ENCODE measurements around the gene KATNAL2.

KATNAL2 gene, protein sequence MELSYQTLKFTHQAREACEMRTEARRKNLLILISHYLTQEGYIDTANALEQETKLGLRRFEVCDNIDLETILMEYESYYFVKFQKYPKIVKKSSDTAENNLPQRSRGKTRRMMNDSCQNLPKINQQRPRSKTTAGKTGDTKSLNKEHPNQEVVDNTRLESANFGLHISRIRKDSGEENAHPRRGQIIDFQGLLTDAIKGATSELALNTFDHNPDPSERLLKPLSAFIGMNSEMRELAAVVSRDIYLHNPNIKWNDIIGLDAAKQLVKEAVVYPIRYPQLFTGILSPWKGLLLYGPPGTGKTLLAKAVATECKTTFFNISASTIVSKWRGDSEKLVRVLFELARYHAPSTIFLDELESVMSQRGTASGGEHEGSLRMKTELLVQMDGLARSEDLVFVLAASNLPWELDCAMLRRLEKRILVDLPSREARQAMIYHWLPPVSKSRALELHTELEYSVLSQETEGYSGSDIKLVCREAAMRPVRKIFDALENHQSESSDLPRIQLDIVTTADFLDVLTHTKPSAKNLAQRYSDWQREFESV

DNA sequence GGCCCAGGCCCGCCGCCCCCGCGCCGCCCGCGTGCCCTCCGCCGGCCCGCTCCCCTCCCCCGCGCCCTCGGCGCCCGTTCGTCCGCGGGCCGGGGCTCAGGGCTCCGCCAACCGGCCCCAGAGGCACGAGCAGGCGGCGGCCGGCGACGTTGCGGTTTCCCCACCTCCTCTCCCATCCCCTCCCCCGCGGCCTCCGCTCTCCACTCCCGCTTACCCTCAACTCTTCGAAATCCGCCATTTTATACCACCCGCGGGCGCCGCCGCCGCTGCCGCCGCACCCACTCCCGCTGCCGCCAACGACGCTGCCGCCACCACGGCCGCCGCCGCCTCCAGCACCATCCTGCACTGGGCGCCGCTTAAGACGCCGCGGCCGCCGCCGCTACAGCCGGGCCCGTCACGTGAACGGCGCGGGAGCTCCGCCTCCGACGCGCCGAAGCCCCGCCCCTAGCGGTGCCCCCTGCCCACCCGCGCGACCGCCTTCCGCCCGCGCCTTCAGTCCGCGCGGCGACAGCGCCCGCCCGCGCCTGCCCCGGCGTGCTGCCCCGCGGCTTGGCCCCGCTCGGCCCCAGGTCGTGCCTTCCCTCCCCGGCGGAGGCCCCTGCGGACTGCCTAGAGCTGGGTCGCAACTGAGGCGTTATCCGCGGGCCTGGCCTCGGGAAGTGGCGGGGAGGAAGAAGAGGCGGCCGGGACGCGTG is at the start of gene KATNAL2, which contains the start of gene PIAS2:
KATNAL2 (plus strand) TSS at position 495 of the 695 bp plus-strand sequence. CDS start 29,271 bp downstream, outside the sequence.
PIAS2 (minus strand) TSS at position 400 of the 695 bp plus-strand sequence; CDS start at position 238, 162 bp downstream.
- in situ Hi-C loops (cut with MboI; ENCODE audit: low sequenced_read_pairs) = no loop called here

GRCh38 chr18:46868169-46868921 is 49.1 kb upstream of the KATNAL2 start:
- in situ Hi-C loops (cut with MboI; ENCODE audit: low sequenced_read_pairs) = no loop called here

GRCh38 chr18:46877329-46877987 is 39.9 kb upstream of the KATNAL2 start:
- in situ Hi-C loops (cut with MboI; ENCODE audit: low sequenced_read_pairs) = no loop called here

- in situ Hi-C loops (cut with MboI; ENCODE audit: low sequenced_read_pairs) = no loop called here
Measured at GRCh38 chr18:46883180-46883579, 34.2 kb upstream of the KATNAL2 start.

DNA sequence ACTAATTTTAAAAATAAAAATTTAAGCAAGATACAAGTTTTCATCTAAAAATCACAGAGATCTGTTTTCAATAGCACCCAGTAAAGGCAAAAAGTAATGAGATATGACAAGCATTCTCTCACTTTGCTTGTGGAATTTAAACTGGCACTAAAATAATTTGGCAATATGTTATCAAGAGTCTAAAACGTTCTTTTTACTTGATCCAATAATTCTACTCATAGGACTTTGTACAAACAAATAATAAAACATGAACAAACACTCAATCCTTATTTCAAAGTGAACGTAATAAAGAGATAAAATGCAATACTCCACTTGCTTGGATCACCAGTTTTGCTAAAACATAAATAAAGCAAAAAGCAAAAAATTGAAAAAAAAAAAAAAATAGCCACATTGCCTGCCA is 30.5 kb upstream of the KATNAL2 start:
- in situ Hi-C loops (cut with MboI; ENCODE audit: low sequenced_read_pairs) = no loop called here

DNA sequence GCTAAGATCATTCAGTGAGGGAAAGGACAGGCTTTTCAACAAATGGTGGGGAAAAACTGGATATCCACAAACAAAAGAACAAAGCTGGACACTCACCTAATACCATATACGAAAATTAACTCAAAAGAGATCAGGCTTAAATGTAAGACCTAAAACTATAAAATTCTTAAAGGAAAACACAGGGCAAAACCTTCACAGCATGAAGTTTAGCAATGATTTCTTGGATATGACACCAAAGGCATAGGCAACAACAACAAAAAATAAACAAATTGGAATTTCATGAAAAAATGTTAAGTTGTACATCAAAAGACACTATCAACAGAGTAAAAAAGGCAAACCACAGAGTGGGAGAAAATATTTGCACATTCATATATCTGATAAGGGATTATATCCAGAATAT is 28.4 kb upstream of the KATNAL2 start:
- in situ Hi-C loops (cut with MboI; ENCODE audit: low sequenced_read_pairs) = no loop called here

DNA sequence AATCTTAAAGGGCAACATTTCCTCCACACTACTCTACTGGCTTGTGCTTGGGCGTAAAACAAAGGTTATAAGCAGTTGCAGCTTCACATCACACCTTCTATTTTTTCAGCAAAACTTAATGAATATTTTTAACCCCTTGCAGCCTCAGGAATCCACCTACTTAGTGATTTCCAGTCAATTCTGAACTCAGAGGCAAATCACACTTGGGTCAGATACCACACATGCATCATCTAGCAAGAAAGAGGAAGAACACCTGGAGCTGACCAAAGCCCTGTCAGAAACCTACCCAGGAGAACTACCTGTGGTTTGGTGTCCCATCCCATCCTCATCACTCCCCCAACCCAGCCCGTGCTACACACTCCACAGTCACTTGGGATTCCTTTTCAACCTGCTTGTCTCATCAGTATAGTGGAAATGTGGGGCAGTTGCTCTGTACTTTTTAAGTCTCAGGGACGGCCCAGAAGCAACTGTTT is 25.6 kb upstream of the KATNAL2 start:
- in situ Hi-C loops (cut with MboI; ENCODE audit: low sequenced_read_pairs) = no loop called here

DNA sequence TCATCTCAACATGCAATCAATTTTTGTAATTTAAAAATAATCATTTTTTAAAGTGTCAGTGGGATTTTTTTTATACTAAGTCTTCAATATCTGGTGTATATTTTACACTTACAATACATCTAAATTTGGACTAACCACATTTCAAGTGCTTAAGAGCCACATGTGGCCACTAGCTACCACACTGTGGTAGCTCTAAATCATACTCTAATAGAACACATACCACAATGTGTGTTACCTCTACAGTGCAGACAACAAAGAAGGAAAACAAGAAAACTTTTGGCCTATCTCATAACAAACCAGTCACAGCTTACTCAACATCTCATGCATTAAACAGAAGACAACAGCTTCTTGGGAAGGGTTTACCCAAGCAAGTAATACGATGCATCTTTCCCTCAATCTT is 24.6 kb upstream of the KATNAL2 start:
- in situ Hi-C loops (cut with MboI; ENCODE audit: low sequenced_read_pairs) = no loop called here

- in situ Hi-C loops (cut with MboI; ENCODE audit: low sequenced_read_pairs) = no loop called here
Measured at GRCh38 chr18:46893360-46893759, 24.0 kb upstream of the KATNAL2 start.

DNA sequence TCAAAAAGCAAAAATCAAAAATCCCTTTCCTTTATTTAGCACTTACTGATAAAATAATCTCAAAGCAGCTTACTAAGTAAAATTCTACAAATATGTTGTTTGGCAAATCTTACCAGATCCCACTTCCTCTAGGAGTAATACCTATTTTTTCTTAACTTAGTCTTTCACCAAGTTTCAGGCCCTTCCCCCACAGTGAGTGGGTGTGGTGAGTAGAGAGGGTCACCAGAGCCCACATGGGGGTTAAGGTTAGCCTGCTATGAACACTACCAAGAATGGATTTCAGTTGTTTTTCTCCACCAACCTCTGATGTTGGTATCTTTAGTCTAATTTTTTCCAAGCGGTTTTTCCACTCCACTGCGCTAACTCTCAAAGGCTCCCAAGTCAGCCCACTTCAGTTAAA is 23.3 kb upstream of the KATNAL2 start:
- in situ Hi-C loops (cut with MboI; ENCODE audit: low sequenced_read_pairs) = no loop called here

DNA sequence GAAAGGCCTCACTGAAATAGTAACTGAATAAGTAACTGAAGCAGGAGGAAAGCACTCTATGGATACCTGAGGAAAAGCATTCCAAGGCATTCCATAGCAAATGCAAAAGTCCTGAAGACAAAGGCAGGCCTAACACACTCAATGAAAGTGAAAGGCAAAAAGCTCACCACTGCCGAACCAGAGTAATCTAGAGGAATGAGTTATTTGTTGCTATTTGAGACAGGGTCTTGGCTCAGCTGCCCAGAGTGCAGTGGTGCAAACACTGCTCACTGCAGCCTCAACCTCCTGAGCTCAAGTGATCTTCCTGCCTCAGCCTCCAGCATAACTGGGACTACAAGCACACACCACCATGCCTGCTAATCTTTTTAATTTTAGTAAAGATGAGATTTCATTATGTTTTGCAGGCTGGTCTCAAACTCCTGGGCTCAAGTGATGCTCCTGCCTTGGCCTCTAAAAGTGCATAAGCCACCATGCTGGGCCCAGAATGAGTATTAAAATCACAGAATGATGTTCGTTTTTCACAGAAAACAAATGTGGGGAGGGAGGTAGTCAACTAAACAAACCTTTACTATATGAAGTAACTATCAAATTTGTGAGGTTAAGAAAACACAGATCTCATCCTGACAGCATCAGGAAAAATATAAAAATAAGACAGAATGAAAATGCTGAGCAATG is 18.0 kb upstream of the KATNAL2 start:
- in situ Hi-C loops (cut with MboI; ENCODE audit: low sequenced_read_pairs) = no loop called here

DNA sequence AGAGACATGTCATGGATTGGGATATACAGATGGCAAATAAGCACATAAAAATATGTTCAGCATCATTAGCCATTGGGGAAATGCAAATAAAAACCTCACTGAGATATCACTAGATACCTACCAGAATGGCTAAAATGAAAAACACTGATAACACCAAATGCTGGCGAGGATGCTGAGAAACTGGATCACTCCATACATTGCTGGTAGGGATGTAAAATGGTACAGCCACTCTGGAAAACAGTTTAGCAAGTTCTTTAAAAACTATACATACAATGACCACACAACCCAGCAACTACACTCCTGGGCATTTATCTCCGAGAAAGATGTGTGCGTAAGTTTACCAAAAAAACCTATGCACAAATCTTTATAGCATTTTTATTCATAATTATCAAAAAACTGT is 14.0 kb upstream of the KATNAL2 start:
- in situ Hi-C loops (cut with MboI; ENCODE audit: low sequenced_read_pairs) = no loop called here

DNA sequence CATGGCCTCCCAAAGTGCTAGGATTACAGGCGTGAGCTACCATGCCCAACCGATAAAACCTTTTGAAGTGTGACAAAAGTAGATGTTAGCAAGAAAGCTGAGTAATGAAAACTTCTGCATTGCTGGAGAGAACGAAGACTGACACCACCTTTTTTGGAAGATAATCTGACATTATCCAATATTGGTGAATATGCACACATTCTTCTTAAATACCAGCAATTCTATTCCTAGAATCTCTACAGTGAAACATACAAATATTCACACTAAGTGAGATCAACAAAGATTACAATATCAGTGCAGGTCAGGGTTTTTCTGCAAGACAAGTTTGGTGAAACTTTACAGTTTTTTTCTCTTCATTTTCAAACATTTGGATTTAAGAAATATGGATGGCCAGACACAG is 7.9 kb upstream of the KATNAL2 start:
- in situ Hi-C loops (cut with MboI; ENCODE audit: low sequenced_read_pairs) = no loop called here

GRCh38 chr18:46910856-46911255 is 6.5 kb upstream of the KATNAL2 start:
- in situ Hi-C loops (cut with MboI; ENCODE audit: low sequenced_read_pairs) = no loop called here

- in situ Hi-C loops (cut with MboI; ENCODE audit: low sequenced_read_pairs) = no loop called here
Measured at GRCh38 chr18:46915800-46916550, 1.4 kb upstream of the KATNAL2 start.

GRCh38 chr18:46916551-46917107 is 773 bp upstream of the KATNAL2 start:
- in situ Hi-C loops (cut with MboI; ENCODE audit: low sequenced_read_pairs) = no loop called here

DNA sequence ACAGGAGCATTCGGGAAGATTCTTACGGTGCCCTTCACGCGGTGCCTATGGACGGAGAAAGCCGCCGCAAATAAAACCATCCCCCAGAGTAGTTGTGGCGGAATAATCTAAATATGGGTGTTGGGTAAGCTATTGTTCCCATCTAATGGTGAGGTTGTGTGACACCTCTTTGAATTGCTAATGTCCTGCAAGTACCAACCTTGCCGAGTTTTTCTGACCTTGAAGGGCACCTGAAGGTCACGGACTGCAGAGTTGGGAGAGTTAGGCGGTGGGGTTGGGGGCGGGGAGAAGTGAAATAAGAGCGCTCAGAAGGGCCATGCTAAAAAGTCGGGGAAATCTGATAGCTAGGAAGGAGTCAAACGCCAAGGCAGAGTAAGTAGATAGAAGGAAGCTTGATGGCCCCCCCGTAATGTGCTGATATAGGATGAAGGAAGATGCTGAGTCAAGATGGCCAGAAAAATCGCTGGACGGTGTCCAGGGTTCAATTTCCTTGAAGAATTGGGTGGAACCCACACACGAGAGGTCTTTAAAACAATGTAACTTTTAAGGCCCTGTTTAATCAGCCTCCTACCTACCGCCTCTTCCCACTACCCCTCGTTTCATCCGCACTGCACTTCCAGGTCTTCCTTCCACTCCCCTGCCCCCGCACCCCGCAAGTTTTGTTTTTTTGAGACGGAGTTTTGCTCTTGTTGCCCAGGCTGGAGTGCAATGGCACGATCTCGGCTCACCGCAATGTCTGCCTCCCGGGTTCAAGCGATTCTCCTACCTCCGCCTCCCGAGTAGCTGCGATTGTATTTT is 600 bp downstream of the KATNAL2 start:
- in situ Hi-C loops (cut with MboI; ENCODE audit: low sequenced_read_pairs) = no loop called here

- in situ Hi-C loops (cut with MboI; ENCODE audit: low sequenced_read_pairs) = no loop called here
Measured at GRCh38 chr18:46920067-46920466, 2.7 kb downstream of the KATNAL2 start.
